ENCODE data around the gene ADAM12. TPM values are rescaled to one million over a fixed set of nuclear protein-coding genes. Genes with fewer than 3 reads are reported as not detected.

Gene ADAM12
- total RNA-seq, 1 experiment from 2014 or later = 0.24 TPM

DNA sequence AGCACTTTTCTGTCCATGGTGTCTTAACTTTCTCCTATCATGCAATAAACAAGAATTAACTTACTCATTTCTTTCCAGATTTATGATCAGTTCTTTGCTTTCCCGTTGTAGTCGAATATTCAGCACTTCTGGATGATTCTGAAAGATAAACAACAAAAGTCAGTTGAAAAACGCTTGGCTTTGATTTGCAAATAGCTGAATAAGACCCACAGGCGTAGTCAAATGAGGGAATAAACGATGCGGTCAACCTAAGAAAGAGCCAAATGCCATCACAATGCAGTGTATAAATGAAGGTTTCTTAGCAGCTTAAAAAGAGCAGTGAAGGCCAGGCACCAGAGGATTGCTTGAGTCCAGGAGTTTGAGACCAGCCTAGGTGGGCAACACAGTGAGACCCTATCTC, 109.4 kb downstream of the ADAM12 start:
- H3K9me3 ChIP-seq (ENCODE audit: control insufficient read depth, low read depth, low read length) = no peaks in the 10 kb centered on the region
- H3K27me3 Mint-ChIP-seq (ENCODE audit: low read depth) = no peaks in the 10 kb centered on the region; the same call in 1 of the 2 replicates

More for the DNA sequence above, 109.4 kb downstream of the ADAM12 start:
- no peak overlapping the region for H2BK120ac ChIP-seq (ENCODE audit: low read depth, low read length, poor library complexity, severe bottlenecking)
- H2BK20ac ChIP-seq (ENCODE audit: low read depth, low read length, poor library complexity, severe bottlenecking) = no peak overlapping the region
- no peaks in the 10 kb centered on the region for H3K23me2 ChIP-seq (ENCODE audit: insufficient read length, low read depth, low read length, poor library complexity, severe bottlenecking)
- H4K91ac ChIP-seq (ENCODE audit: insufficient read length, low read depth, low read length) = no peak overlapping the region
- TF ChIP-seq, protein P1, sequence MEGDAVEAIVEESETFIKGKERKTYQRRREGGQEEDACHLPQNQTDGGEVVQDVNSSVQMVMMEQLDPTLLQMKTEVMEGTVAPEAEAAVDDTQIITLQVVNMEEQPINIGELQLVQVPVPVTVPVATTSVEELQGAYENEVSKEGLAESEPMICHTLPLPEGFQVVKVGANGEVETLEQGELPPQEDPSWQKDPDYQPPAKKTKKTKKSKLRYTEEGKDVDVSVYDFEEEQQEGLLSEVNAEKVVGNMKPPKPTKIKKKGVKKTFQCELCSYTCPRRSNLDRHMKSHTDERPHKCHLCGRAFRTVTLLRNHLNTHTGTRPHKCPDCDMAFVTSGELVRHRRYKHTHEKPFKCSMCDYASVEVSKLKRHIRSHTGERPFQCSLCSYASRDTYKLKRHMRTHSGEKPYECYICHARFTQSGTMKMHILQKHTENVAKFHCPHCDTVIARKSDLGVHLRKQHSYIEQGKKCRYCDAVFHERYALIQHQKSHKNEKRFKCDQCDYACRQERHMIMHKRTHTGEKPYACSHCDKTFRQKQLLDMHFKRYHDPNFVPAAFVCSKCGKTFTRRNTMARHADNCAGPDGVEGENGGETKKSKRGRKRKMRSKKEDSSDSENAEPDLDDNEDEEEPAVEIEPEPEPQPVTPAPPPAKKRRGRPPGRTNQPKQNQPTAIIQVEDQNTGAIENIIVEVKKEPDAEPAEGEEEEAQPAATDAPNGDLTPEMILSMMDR (conservative IDR thresholded peaks at IDR 0.05) = no peak
- no peaks in the 10 kb centered on the region; a peak in 1 of 7 replicates for H3K36me3 Mint-ChIP-seq (ENCODE audit: insufficient read depth in 1 of 3, low read depth in 3 of 3)
- peaks cover 2% of the 10 kb centered on the region for H4K20me1 ChIP-seq (ENCODE audit: control insufficient read depth, insufficient read depth, insufficient read length)
- H2BK15ac ChIP-seq (ENCODE audit: low read depth, low read length) = no peak overlapping the region
- H3K79me1 ChIP-seq (ENCODE audit: insufficient read depth, low read depth, low read length, poor library complexity, severe bottlenecking) = no peaks in the 10 kb centered on the region
- no peak overlapping the region for H4K5ac ChIP-seq (ENCODE audit: insufficient read length, low read depth, low read length)
- H3K4me3 Mint-ChIP-seq = no peak overlapping the region; a peak in 1 of 5 replicates
- no peak overlapping the region for H3K27ac ChIP-seq (ENCODE audit: insufficient read length, low read depth, low read length)
- peaks cover 21 to 26% of the 10 kb centered on the region in 2 experiments for H3K4me1 Mint-ChIP-seq
- no peak overlapping the region for H3K4me2 ChIP-seq (ENCODE audit: insufficient read depth, insufficient read length, low read length)
- H3K79me2 ChIP-seq (ENCODE audit: insufficient read depth, low read length) = no peaks in the 10 kb centered on the region
- no peaks in the 10 kb centered on the region; the same call in 1 of the 2 replicates for H3K27me3 ChIP-seq (ENCODE audit: insufficient read depth, low read length)
- no peak overlapping the region for H3K18ac ChIP-seq (ENCODE audit: insufficient read length, low read depth, low read length)
- H2BK12ac ChIP-seq (ENCODE audit: insufficient read length, low read depth, low read length) = no peak overlapping the region
- no peak overlapping the region for H3K23ac ChIP-seq (ENCODE audit: insufficient read length, low read depth, low read length)
- H3K14ac ChIP-seq (ENCODE audit: insufficient read depth, low read length) = no peak overlapping the region
- H2BK5ac ChIP-seq (ENCODE audit: insufficient read length, low read length) = no peak overlapping the region
- no peak overlapping the region for H3K9ac ChIP-seq (ENCODE audit: extremely low read depth, insufficient read length, low read length)
- peak overlapping the region in 2 of 3 experiments; percentile 45 to 51; a peak in 3 of 7 replicates for H3K27ac Mint-ChIP-seq
- H2AFZ ChIP-seq (ENCODE audit: low read length) = no peak overlapping the region
- no peak overlapping the region for H4K8ac ChIP-seq (replicated peaks; ENCODE audit: insufficient read length, low read depth, low read length)
- no peaks in the 10 kb centered on the region for H3K9me3 Mint-ChIP-seq
- no CpG with 5 or more reads among the region's 6 CpGs for WGBS (ENCODE audit: extremely low coverage, insufficient read length, low lambda C conversion rate)
- H3K4ac ChIP-seq (ENCODE audit: low read depth, low read length) = no peak overlapping the region
- no peak overlapping the region for H2AK5ac ChIP-seq (ENCODE audit: insufficient read length, low read length)
- no peak overlapping the region for H3T11ph ChIP-seq (ENCODE audit: low read length)
- H3K4me1 ChIP-seq (ENCODE audit: insufficient read depth, low read length) = no peaks in the 10 kb centered on the region; the same call in 1 of the 2 replicates
- no peak overlapping the region for H3K56ac ChIP-seq (ENCODE audit: insufficient read length, low read depth, low read length)
- DNase-seq = no peak

Measured in H9 (cell line).